NCI-H2196 (cell line): ENCODE results near the gene BCOR.

Experiments
- DNase-seq: peaks from one replicate; lab custom pipeline; 2025; ENCODE audit not compliant: unreplicated experiment; lab: John Stamatoyannopoulos, UW

Gene BCOR

DNA sequence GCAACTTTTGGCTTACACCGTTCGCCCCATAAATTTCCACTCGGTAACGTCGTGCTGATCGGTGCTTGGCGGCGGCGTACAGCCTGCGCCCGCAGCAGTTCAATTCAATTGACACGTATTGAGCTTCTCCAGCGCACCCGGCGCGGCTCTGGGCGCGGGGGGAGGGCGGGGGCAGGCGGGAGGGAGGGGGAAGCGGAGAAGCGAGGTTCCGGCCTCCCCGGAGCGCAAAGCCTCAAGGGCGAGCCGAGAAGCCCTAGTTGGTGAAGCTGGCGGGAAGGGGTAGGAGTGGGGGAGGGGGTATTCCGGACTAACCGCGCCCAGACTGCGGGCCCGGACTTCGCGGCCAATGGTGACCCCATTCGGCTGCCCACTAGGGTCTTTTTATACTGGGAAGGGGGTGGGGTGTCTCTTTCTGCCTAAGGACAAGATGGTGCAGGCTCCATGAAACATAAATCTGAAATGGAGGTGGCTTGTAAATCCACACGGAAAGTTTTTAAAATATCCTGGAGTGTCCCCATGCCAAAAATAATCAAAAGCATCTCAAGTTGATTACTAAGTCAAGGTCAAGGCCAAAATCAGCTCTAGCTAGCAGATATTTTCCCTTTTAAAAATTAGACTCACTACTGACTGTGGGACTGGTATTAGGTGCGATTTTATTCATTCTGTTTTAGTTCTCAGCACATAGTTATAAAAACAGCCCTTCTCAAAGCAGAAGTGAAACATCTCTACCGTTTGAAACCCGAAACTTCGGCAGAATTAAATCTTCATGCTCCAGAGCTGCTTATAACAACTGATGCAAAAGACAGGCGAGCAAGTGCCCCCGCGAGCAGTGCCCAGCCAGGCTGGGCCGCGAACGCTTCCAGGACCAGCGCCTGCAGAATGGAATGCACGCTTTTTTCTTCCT, 1.5 kb upstream of the BCOR start:
- DNase-seq, result peak; percentile 53

GRCh38 chrX:40098264-40099054, 701 bp upstream of the BCOR start:
- DNase-seq, result peak; percentile 35

DNA sequence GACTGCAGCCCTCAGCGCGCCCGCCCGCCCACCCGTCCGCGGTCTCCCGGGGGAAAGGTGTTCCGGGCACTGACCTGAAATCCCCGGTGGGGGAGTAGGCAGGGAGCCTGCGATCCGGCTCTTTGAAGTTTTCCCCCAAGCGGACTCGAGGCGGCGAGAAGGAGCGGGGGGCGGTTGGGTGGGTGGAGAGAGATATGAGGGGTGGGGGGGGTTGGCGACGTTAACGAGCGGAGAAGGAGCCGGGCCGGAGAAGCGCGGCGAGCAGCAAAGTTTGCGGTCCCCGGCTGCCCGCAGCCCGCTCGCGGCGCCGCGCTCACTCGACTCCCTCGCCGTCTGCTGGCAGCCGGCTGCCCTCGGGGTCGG, 636 bp downstream of the BCOR start:
- DNase-seq, result no peak

DNA sequence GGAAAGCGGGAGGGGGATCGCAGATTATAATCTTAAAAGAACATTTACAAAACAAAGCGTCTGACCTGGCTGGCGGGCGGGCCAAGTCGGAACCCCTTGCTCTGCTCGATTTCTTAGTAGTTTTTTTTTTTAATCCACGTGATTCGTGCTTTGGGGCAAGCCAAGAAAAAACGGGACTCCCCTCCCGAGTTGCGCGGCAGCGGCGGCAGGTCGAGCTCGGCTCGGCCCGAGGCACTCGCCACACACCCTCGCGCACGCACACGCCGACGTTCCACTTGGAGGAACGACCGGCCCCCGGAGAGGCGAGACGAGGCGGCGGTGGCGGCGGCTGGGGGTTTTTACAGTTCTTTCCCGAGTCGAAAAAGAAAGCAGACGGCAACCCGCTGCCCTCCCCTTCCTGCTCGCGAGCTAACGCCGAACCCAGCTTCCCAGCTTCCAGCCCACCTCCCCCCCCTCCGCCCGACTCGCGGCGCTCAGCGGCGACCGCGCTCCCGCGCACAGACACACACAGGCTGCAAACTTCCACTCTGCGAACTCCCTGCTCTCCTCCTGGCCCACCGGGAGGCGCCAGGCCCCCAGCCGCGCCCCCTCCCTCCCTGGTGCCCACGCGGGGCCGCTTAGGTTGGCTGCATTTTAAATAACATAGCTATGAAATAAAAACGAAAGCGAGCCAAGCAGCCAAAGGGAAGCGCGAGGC, 1.2 kb downstream of the BCOR start:
- peak; percentile 16 for DNase-seq

DNA sequence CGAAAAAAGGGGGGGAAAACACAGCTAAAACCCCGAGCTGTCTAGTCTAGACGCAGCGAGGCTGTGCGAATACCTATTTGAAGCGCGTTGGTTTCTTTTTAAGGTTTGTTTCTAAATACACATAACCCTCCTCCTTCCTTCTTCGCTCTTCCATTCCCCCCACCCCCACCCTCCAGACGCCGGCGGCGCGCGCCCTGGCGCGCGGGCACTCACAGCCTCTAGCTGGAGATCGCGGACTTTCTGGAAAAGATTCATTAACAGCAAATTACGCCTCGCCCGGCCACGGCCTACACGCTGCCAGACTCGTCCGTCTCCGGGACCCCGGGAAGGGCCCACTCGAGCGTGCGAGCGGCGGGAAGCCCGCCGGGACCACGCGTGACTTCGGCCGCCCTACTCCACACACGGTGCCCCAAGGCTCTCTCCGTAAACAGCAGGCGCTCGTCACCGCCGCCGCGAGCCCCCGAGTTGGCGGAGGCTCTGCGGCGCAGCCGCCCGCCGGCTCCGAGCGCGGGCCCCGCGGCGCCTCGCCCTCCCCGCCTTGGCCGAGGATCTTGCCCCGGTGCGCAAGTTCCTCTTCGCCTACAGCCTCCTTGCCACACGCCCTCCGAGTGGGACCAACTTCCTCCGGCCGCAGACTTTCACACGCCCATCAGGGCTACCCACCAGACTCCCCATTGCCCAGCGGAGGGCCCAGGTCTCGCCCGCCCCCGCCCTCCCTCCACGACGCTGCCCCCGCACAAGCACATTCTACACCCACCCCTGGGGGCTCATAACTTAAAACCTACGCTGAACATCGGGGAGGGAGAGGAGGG, 2.0 kb downstream of the BCOR start:
- DNase-seq, result no peak

DNA sequence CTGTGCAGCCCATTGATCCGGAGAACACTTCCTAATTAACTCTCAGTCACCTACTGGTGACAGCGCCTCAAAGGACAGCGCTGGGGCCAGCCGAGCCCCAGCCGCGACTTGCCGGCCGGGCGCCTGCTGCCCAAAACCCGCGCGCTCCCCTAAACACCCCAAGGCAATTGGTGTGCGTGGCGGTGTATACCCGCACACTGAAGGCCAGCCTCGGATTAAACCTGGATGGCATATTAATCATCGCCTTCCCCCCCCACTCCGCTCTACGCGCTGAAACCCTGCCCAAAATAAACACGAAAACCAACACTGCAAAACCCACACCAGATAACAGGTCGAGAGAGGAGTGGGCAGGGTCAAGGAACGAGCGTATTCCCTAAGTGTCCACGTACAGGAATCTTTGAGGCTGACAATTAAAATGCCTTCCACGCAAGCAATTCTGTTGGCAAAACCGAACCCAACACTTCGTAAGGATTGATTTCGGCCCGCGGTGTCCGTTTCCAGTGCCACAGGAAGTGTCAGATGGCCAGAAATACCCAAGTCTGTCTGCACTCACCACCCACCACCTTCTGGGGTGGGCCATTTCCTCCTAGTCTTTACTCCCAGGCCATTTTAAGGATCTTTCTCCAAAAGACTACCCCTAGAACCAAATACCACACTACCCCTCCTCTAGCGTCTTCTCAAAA, 2.7 kb downstream of the BCOR start:
- no peak for DNase-seq

GRCh38 chrX:40094041-40094899, 3.5 kb downstream of the BCOR start:
- DNase-seq, result no peak

DNA sequence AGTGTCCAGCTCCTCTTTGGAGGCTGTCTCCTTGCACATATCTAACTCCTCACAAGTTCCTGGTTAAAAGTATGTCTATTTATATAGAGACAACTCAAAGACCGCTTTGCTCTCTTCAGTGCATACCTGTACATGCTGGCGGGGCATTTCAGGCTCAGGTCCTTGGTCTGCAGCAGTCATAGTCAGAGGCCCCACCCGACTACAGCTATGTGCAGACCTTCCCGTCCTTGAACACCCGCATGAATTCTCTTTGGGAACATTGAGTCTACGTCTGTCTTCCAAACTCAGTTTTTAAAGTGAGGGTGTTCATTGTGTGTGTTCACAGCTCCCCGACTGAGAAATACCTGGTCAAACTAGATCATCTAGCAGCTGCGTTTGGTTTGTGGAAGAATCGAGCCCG, 4.2 kb downstream of the BCOR start:
- no peak for DNase-seq

- no peak for DNase-seq
Observed at GRCh38 chrX:40092808-40093435, 4.8 kb downstream of the BCOR start.

DNA sequence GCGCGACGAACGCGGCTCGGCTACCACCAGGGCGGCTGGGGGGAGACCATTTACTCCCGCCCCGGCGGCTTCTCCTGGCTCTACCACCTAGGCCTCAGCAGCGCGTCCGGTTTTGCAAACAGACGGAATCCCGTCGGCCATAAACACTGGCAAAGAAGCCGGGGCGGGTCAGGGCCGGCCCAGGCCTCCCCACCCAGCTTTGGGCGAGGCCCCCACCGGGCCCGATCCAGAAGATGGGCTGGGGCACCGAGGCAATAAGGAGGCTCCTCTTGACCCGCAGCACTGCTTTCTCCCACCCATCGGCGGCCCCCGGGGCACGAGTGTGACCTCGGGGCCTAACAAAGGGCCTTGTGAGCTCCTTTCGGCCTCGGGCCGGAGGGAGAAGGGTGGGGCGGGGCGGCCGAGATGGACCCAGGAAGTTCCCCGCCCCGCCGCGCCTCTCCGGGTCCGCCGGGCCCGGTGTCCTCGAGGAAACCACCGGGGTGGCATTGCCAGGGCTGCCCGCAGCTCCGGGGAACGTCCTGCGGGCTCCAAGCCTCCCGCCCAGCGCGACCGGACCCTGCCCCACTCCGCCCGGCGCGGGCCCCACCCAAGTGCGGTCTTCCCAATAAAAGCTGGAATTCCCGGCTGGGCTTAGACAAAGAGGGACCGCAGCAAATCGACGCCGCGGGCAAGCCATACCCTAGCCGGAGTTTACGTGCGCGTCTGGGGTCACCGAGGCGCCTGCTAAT, 5.9 kb downstream of the BCOR start:
- no peak for DNase-seq

GRCh38 chrX:40090961-40091360, 6.8 kb downstream of the BCOR start:
- no peak for DNase-seq

- DNase-seq, result no peak
Observed at GRCh38 chrX:40090050-40090804, 7.5 kb downstream of the BCOR start.

DNA sequence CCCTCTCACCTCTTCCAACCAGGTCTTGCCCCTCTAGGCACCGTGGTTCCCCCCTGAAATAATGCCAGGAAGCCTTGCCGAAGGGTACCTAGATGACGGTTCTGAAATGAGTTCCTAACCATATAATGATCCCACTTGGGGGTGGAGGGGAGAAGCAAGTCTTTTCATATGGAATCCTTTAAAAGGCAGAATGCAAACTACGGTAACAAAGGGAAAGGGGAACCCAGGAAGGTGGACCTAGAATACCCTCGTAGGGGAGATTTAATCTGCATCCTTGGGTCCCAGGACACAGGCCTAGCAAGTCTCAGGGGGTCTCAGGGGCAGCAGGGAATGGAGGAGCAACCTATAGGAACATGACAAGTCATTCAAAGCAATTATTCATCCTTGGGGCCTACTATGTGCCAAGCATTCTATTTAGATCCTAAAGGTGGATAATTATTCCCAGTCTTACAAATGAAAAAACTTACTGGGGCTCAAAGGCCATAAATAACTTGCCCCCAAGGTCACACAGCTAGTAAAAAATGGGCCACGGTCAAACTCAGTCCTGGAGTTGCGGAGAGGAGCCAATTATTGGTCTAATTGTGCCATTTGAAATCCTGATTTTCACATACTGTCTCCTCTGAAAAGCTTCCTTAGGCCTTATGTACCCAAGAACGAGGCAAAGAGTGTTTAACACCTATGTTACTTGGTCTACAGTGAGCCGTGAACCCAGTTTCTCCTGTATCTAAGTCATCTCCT, 8.8 kb downstream of the BCOR start:
- DNase-seq, result no peak

DNA sequence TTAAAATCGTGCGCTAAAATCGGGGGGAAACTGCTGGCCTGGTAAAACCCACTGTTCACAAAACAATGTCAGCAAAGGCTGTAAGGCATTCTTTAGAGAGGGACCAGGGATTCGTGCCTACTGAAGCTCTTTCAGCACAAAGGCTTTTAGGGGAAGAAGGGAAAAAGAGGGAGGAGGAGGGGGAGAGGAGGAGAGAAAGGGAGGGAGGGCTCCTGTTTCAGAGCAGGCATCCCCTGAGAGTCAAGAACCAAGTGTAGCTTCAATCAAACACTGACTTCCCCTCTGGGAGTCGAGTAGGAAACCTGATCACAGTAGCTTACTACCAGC, 9.5 kb downstream of the BCOR start:
- no peak for DNase-seq

GRCh38 chrX:40087425-40088298, 10.1 kb downstream of the BCOR start:
- no peak for DNase-seq
